Hematopoietic multipotent progenitor cell treated with erythropoietin and hydrocortisone succinate and interleukin-3 and kit ligand, for 8 days (in vitro differentiated cells): ENCODE results near the gene TRIM28.
"Not testable (repeated sequence)": the region's sequence is repeated elsewhere in the genome, so short reads cannot be mapped to it uniquely, and the experiment has no call there.

Source experiments
- DNase-seq: peaks from one replicate; pipeline ENCODE4 v3.0.0-alpha.2; 2015

Gene TRIM28

DNA sequence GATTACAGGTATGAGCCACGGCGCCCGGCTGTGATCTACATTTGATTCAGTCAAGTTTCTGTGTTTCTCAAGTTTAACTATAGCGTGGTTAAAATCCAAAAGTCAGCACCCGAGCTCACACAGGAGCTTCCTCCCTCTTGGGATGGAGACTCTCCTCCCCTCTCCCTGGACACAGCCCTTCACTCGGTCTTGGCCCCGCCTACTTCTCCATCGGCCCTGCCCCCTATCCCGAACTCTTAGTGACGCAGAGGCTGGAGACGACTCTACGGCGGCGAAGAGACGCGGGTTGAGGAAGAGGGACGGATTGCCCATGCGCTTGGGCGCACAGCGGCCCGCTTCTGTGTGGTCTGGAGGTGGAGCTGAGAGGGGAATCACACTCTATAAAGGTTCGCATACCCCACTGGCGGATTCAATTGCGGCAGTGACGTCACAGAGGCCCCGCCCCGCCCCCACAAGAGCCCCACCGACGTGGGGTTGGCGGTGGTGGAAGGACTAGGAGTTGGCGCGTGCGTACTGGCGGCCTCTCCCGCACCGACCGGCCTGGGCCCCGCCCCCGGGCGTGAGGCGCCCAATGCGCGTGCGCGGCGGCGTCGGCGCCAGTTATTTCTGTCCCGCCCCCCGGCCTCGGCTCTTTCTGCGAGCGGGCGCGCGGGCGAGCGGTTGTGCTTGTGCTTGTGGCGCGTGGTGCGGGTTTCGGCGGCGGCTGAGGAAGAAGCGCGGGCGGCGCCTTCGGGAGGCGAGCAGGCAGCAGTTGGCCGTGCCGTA lies at the start of gene TRIM28:
TRIM28 (plus strand) TSS at position 239 of the 765 bp plus-strand sequence. CDS start 694 bp downstream, outside the sequence.
- peak; percentile 99 for DNase-seq

DNA sequence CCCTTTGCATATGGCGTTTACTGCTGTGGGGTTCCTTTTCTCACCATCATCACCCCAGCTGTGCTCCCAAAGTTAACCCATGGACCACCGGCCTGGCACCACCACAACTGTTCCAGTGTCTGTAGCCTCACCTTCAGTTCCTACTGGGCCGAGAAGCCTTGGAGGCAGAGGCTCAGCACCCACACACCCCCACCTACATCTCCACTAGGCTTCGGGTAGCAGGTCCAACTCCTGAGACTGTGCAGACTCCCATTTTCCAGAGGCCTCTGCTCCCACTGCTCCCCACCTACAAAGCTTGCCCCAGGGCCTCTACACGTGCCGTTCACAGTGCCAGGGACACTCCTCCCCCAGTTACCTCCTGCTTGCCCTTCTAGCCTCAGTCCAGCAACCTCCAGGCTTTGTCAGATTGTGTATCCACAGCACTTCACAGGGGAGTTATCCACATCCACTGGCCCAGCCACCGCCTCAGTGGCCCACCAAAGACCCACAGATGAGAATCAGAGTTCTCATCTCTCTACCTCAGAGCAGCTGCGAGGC lies 46.2 kb upstream of the TRIM28 start:
- DNase-seq: no peak

DNA sequence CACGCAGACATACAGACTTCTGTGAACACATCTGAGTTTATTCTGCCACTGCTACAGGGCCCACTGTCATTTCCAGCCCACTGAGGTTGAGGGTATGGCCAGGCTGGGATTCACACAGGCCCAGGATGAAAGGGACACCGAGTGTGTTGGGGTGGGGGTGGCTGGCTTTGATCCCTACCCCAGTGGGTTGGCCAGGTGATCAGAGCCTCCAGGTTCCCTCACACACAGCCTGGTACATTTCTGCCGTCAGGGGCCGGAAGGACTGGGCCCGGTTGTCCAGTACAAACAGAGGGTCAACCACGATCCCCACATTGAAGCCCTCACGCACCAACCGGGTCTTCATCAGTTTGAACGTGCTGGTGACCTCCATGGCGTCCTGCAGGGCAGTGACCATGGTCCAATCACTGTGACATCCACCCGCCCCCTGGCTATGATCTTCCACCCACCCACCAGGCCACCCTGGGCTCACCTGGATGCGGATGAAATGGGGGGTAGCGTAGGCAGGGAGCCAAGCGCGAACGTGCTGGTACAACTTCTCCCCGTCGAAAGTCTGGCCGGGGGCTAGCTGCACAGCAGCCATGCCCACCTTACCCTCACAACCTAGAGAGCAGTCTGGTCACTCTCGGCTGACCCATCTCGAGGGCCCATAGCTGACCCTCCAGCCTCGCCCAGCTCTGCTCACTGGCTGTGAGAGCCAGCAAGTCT lies 45.4 kb upstream of the TRIM28 start:
- no peak for DNase-seq

DNA sequence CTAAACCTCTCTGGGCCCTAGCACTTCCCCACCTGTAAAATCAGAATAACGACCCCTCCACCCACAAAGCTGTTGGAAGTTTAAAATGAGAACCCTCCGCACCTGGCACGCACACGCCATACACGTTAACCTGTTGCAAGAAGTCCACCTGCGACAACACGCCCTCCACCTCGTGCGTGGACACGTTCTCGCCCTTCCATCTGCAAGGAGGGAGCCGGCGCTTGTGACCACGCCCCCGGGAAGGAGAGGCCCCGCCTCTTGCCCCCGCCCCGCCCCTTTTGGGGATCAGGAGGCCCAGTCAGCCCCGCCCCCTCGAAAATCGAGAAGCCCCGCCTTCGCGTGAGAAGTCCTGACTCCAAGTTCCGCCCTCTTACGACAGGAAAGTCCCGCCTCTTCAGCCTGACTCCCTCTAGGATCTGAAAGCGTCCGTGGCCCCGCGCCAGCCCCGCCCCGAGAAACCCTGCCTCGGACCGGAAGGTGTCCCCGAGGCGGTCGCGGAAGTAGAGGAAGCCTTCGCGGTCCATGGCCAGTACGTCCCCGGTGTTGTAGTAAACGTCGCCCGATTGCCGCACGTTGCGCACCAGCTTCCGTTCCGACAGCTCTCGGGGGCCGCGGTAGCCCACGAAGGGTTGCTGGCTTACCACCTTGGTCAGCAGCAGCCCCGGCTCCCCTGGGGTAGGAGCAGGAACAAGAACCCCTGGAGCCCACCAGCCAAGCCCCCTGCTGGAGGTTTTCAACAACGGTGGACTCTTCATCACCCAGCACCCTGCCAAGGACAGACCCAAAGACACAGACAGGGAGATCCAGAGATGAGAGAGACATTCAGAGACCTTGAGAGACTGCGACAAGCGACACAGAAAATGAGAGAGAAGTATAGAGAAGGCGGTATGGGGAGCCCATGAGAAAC lies 44.6 kb upstream of the TRIM28 start:
- peak; percentile 100 for DNase-seq

DNA sequence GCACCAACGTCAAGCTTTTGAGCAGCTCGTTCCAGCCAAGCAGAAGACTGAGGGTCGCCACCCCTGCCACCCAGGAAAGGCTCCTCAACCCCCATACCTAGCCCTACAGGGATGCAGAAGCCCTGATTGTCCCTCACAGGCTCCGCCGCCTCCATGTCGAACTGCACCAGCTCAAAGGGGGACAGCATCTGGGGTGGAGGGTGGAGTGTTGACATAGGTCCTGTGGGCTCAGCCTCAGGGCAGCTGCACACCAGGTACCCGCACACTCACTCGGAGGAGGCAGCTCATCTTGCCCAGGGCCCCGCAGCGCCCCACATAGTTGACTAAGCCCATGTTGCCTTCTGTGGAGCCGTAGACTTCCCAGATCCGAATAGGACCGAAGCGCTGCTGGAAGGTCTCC lies 43.6 kb upstream of the TRIM28 start:
- DNase-seq: no peak

DNA sequence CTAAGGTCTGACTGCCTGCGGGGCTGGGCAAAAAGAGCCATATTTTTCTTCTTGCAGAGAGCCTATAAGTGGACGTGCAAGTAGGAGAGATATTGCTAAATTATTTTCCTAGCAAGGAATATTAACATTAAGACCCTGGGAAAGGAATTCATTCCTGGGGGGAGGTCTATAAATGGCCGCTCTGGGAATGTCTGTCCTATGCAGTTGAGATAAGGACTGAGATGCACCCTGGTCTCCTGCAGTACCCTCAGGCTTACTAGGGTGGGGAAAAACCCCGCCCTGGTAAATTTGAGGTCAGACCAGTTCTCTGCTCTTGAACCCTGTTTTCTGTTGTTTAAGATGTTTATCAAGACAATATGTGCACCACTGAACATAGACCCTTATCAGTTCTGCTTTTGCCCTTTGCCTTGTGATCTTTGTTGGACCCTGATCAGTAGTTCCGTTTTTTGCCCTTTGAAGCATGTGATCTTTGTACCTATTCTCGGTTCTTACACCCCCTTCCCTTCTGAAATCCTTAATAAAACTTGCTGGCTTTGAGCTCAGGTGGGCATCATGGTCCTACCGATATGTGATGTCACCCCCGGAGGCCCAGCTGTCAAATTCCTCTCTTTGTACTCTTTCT lies 36.2 kb upstream of the TRIM28 start:
- DNase-seq: not testable (repeated sequence)

DNA sequence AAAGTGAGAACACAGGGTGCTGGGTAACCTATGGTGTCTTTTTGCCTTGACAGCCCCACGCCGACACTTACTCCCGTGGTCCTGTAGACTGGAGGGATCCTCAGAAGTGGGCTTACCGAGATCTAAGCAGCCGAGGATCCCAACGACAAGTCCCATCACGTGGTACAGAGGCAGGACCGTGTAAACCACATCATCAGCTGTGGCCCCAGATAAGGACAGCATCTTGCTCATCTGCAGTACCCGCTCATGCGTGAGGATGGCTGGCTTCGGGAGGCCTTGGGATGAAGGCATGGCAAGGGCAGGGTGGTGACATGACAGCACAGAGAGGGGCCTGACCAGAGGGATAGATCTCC lies 34.2 kb upstream of the TRIM28 start:
- peak; percentile 96 for DNase-seq

DNA sequence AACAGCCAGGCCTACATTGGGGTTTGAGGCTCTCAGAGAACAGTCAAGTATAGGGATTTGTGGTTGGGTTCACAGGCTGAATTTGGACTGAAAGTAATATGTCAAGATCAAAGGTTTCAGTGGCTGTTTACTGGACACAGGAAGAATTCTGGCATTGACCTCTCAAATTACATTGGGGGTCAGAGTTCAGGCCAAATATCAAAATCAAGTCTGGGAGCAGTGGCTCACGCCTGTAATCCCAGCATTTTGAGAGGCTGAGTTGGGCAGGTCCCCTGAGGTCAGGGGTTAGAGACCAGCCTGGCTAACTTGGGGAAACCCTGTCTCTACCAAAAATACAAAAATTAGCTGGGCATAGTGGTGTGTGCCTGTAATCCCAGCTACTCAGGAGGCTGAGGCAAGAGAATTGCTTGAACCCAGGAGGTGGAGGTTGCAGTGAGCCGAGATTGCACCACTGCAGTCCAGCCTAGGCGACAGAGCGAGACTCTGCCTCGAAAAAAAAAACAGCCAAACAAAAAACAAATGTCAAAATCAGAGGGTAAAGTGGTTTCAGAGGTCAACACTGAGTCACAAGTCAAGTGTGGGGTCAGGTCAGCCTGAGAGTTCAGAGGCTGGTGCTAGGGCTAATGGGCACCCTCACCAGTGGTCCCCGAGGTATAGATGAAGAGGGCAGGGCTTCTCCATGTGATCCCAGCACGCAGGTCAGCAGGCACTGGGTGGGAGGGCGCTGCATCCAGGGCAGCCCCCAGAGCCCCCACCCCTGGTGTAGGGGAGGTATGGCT lies 33.6 kb upstream of the TRIM28 start:
- no peak for DNase-seq

DNA sequence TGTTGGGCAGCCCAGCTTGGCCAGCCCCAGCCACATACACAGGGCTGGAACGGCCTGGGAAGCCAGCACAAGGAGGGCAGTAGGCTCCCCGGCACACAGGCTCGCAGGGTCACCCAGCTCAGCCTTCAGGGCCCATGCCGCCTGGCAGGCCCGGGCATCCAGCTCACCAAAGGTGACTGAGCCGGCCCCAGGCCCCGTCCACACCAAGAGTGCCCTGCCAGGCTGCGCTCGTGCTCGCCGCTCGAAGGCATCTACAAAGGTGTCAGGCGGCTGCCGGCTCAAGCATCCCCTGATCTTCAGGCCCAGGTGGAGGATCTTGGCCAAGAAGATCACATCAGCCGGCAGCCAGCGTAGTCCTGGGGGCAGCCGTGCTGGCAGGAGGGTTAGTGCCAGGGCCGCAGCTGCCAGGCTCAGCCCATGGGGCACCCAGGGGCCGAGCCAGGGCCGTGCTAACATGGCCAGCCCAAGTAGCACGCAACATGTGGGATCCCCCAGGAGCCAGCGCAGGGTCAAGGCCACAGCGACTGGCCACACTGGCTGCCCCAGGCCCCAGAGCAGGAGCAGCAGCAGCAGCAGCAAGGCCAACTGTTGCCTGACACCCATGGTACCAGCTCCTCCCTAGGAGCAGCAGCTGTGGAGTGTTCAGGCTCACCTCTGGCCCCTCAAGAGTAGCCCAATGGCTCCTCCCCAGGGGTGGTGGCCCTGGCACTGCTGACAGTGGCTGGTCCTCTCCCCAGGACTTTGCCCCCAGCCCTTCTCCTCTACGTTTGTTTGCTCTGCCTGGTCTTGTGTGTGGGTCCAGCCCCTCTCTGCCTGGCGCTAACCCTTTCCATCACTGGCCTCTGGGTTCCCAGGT lies 32.3 kb upstream of the TRIM28 start, which contains the start of gene SLC27A5:
SLC27A5 (minus strand) TSS at position 640 of the 856 bp plus-strand sequence; CDS start at position 603, 37 bp downstream.
- DNase-seq: no peak

DNA sequence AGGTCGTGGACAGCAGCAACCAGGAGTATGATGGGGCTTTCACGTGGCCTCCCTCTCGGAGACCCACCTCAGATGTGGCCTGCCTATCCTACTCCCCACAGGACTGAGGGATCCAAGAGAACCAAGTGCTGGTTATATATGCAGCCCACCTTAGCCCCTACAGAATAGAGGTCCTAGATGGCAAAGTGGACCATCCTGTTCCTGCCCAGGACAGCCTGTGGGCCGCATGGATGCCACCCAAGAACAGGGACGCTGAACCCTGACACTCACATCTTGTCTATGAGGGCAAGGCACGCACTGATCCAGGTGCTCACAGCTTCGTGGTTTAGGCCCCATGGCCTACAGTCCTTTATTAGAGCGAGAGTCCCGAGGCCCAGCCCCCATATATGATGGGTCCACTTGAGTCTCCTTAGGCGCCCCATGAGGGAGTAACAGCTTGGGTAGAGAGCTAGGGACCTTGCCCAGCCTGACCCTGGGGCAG lies 30.6 kb upstream of the TRIM28 start:
- DNase-seq: no peak

DNA sequence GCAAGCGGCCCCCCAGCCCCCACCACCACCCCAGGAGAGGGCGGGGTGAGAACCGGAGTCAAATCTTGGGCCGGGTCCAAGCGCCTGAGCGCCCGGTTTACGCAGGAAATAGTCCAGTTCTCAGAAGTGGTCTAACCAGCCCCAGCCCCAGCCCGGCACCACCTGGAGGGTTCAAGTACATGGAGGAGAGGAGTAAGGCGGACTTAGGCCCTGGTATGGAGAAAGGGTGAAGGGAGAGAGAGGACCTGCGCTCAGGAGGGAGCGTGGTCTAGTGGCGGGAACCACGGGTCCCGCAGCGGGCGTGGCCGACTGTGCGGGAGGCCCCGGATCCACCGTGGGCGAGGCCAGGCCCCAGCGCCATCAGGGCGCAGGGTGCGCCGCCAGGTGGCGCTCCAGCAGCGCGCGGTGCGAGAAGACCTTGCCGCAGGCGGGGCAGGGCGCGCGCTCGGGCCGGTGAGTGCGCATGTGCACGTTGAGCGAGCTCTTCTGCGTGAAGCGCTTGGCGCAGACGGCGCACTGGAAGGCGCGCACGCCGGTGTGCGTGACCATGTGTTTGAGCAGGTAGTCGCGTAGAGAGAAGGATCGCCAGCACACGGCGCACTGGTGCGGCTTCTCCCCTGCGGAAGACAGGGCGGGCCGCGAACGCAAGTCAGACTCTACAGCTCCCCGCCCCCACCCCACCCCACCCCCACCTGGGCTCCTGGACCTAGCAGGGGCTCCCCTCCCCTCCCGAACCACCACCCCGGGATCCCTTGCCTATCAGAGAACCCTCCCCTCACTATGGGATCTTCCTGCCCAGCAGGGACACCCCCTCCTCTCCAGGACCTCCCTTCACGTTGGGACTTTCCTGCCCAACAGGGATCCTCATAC lies 29.9 kb upstream of the TRIM28 start:
- peak; percentile 94 for DNase-seq

DNA sequence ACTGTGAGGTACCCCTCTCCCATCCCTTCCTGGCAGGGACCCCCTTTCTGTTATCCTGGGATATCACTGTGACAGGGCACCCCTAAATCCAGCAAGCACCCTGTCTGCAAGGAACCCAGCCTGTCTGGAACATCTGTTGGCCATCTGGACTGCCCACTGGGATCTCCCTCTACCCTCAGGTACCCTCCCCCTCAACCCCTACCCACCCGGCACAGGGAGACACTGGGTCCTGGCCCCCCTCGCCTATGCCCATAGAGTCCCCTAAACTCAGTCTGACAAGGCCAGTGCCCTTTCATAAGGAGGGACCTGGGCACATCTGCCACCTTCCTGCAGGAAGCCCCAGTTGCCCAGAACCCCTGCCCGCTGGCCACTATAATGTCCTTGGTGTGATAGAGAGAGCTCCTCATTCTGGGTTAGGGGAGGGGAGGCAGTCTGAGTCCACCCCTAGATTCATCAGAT lies 29.3 kb upstream of the TRIM28 start:
- no peak for DNase-seq

DNA sequence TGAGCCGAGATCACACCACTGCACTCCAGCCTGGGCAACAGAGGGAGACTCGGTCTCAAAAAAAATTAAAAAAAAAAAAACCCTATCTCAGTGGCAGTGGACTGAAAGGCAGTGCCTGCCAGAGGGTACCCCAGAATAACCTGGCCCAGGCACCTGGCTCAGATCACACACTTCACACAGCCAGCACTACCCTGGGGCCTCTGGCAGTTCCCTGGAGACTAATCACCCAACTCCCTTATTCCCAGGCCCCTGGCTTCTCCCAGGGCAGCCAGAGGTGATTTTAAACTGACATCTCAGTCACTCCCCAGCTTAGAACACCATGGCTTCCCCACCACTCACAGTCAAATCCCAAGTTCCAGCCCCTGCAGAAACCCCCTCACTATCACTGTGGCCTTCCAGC lies 28.6 kb upstream of the TRIM28 start:
- no peak for DNase-seq

DNA sequence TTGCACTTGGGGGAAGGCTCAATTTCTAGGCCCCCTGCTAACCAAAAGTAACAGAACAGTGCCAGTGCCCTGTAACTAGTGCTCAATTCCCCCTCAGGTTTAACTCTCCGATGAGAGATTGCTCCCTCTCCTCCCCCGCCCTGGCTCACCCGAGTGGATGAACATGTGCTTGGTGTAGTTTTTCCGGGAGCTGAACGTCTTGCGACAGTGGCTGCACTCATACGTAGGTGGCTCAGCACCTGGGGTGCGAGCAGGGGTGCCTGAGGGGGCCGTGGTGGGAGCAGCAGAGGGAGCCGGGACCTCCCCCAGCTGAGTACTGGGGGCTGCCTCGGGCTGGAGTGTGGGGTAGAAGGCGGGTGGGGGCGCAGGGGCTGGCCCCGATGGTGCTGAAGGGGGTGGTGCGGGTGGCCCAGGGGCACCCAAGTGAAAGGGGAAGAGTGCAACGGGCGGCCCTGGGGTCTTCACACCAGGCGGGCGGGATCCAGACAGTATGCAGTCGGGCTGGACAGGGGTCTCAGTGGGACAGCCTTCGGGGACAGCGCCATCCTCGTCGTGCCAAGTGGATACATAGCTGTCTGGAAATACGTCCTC lies 27.5 kb upstream of the TRIM28 start:
- no peak for DNase-seq

DNA sequence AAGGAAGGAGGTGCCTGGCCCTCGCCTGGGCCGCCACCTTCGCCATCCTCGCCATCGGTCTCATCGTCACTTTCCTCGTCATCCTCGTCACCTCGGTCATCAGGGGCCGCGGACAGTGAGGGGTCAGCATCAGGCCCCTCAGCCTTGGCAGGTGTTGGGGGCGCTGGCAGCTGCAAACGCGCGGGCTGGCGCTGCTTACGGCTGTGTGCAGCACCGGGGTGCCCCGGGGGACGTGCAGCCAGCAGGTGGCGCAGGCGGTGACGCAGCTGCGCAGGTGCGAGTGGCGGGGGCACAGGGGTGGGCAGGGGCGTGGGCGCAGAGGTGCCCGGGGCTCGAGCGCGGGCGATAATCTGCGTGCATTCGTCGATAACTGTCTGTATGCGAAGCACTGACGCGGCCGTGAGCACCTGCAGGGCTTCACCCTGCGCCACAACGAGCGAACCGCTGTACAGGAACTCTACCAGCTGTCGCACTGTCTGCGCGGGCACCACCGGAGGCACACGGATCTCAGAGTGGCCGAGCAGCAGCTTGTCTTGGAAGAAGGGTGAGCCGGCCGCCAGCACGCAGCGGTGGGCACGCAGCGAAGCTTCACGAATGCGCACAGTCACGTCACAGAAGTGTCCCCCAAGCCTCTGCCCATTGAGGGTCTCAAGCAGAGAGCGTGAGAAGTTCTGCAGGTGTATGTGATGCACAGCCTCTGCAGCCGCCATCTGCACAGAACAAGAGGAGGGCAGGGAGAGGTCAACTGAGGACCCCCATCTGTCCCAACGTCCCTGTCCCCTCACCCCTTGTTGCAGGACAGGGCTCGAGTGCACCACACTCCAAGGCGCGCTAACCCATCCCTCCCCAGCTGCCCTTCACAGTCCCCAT lies 26.7 kb upstream of the TRIM28 start:
- no peak for DNase-seq

DNA sequence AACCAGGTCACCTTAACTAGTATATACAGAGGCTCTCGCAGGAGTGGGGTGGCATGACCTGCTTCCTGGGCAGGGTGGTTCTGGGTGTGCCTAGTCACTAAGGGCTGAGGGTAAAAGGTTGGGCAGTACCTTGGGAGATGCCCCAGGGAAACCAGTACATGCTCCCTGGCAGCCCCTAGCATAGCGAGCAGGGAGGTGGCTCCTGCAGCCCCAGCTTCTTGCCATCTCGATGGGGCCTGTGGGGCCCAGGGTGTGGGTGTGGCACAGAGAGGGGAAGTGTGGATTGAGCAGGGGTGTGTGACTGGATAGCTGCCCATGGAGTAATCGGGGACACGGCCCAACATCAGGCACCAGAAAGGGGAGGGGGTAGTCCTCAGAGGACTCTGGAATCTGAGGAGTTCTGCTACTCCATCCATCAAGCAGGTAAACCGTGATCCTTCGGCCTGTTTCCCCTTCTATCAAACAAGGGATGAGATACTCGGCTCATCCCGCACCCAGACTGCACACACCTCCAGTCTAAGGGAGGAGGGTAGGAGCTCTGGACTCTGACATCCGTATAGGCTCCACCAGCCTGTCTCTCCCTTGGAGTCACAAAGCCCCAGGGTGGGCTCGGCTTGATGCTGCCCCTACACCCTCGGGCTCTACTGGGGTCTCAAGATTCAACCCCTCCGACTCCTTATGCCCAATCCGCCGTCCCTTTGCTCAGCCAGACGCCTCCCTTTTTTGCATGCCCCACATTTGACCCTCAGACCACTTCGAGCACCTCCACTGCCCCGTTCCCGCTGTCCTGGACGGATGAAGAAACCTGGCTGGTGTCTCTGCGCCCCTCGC lies 25.4 kb upstream of the TRIM28 start:
- peak; percentile 78 for DNase-seq

DNA sequence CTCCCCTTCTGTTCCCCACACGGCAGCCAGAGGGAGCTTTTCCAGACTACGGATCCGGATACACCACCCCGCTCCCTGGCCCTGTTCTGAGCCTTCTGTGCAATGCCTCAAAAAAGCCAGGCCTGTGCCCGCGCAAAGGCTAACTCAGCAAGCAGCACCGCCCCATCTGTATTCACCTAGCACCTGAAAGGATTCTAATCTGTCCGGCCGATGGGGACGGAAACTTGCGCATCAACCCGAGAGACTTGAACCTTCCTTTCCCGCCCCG lies 24.8 kb upstream of the TRIM28 start:
- peak; percentile 78 for DNase-seq
